K562 (cell line): Measurements from ENCODE around the gene ADRA2A. TPM values are rescaled to one million over a fixed set of nuclear protein-coding genes. Genes with fewer than 3 reads are reported as not detected.

Experiments used
- ARID1B ChIP-seq: fragments of 450-650 bp; IDR thresholded peaks from 2 replicates; pipeline ENCODE4 v1.6.1; 2016; ENCODE audit warnings: antibody characterized with exemption, mild to moderate bottlenecking, inconsistent platforms
- ATF7 ChIP-seq: fragments of 450-650 bp; IDR thresholded peaks from 2 replicates; pipeline ENCODE4 v1.7.1; 2014; ENCODE audit warnings: mild to moderate bottlenecking, moderate library complexity
- E2F4 ChIP-seq: sonication (generic); formaldehyde crosslinking; IDR thresholded peaks from 2 replicates; pipeline ENCODE4 v1.8.0; 2022; ENCODE audit warnings: mild to moderate bottlenecking, low read depth, missing genetic modification reagents
- E2F6 ChIP-seq, 2 experiments: IDR thresholded peaks; 2 replicates each; pipeline ENCODE4 v1.6.1; 2011; ENCODE audit warnings: borderline replicate concordance in 1 of 2, control low read depth in 1 of 2, low read depth in 1 of 2, low read length in 1 of 2, mild to moderate bottlenecking in 1 of 2, mixed read lengths in 1 of 2, moderate library complexity in 1 of 2; ENCODE audit not compliant: insufficient read depth in 1 of 2, insufficient read length in 1 of 2, poor library complexity in 1 of 2, severe bottlenecking in 1 of 2; ENCODE audit errors: extremely low read depth in 1 of 2
- ELK3 ChIP-seq: fragments of 450-650 bp; formaldehyde crosslinking; IDR thresholded peaks from 2 replicates; pipeline ENCODE4 v1.4.0; 2020; ENCODE audit warnings: mild to moderate bottlenecking
- FOSL1 ChIP-seq: fragments of 200-800 bp; sonication (Bioruptor generic); conservative IDR thresholded peaks from 2 replicates; pipeline ENCODE4 v1.6.1; 2016; ENCODE audit warnings: missing genetic modification characterization, missing compliant biosample characterization
- FOXA1 ChIP-seq: fragments of 450-650 bp; IDR thresholded peaks from 2 replicates; pipeline ENCODE4 v1.6.1; 2016; ENCODE audit warnings: mild to moderate bottlenecking, borderline replicate concordance
- FOXA3 ChIP-seq, 2 experiments: fragments of 450-650 bp in 1 of 2; sonication (generic) in 1 of 2; formaldehyde crosslinking; IDR thresholded peaks in 1 of 2; conservative IDR thresholded peaks in 1 of 2; 2 replicates each; pipeline versions ENCODE4 v1.4.0 to v1.8.0; 2020 to 2022; ENCODE audit warnings: mild to moderate bottlenecking in 2 of 2, missing genetic modification reagents in 1 of 2
- GATA2 ChIP-seq: sonication (generic); formaldehyde crosslinking; IDR thresholded peaks from 2 replicates; pipeline ENCODE4 v1.4.0; 2020; ENCODE audit warnings: mild to moderate bottlenecking, missing genetic modification reagents
- KHSRP ChIP-seq: fragments of 450-650 bp; IDR thresholded peaks from 2 replicates; pipeline ENCODE4 v1.6.1; 2017
- L3MBTL2 ChIP-seq: fragments of 450-650 bp; IDR thresholded peaks from 2 replicates; pipeline ENCODE4 v1.6.1; 2016; ENCODE audit warnings: mild to moderate bottlenecking, moderate library complexity
- MAFF ChIP-seq: IDR thresholded peaks from 2 replicates; pipeline ENCODE4 v1.6.1; 2012; ENCODE audit warnings: low read length, improper control_type of control experiment
- MEF2D ChIP-seq: conservative IDR thresholded peaks from 2 replicates; pipeline ENCODE4 v1.6.1; 2016; ENCODE audit warnings: low read depth, missing genetic modification characterization, missing compliant biosample characterization
- NFRKB ChIP-seq: fragments of 450-650 bp; IDR thresholded peaks from 2 replicates; pipeline ENCODE4 v1.6.1; 2016; ENCODE audit warnings: low read depth
- PHF20 ChIP-seq: fragments of 450-650 bp; IDR thresholded peaks from 2 replicates; pipeline ENCODE4 v1.6.1; 2018; ENCODE audit not compliant: partially characterized antibody
- PHTF2 ChIP-seq: fragments of 250-450 bp; sonication (Bioruptor Pico); IDR thresholded peaks from 2 replicates; pipeline ENCODE4 v1.5.0; 2021; ENCODE audit warnings: mild to moderate bottlenecking
- POLR2A ChIP-seq: fragments of 450-650 bp; conservative IDR thresholded peaks from 2 replicates; pipeline ENCODE4 v1.6.1; 2016
- POLR2AphosphoS2 ChIP-seq: IDR thresholded peaks from 2 replicates; pipeline ENCODE4 v1.6.1; 2012; ENCODE audit warnings: low read length, improper control_type of control experiment
- PRPF4 ChIP-seq: fragments of 200-400 bp; formaldehyde crosslinking; IDR thresholded peaks from one replicate; pipeline ENCODE4 v1.6.1; 2017; ENCODE audit warnings: low read length, low read depth, mild to moderate bottlenecking; ENCODE audit not compliant: insufficient read depth, poor library complexity, severe bottlenecking
- PTTG1 ChIP-seq: fragments of 450-650 bp; IDR thresholded peaks from 2 replicates; pipeline ENCODE4 v1.6.1; 2016; ENCODE audit warnings: low read depth, mild to moderate bottlenecking, missing genetic modification characterization, missing compliant biosample characterization
- RCOR1 ChIP-seq, 2 experiments: IDR thresholded peaks; 2 replicates each; pipeline ENCODE4 v1.6.1; 2012; ENCODE audit warnings: low read depth in 2 of 2, low read length in 2 of 2, borderline replicate concordance in 1 of 2, improper control_type of control experiment in 1 of 2
- SMAD3 ChIP-seq: fragments of 450-650 bp; formaldehyde crosslinking; conservative IDR thresholded peaks from 2 replicates; pipeline ENCODE4 v1.4.0; 2020; ENCODE audit warnings: mild to moderate bottlenecking
- SMARCA5 ChIP-seq: fragments of 450-650 bp; IDR thresholded peaks from 2 replicates; pipeline ENCODE4 v1.6.1; 2016
- SREBF1 ChIP-seq: fragments of 150-350 bp; IDR thresholded peaks from 2 replicates; pipeline ENCODE4 v1.6.1; 2014; ENCODE audit warnings: antibody characterized with exemption, low read depth, low read length, borderline replicate concordance
- SRSF7 ChIP-seq: fragments of 200-400 bp; formaldehyde crosslinking; optimal IDR thresholded peaks from 2 replicates; pipeline ENCODE3; 2017; ENCODE audit warnings: mild to moderate bottlenecking, low read depth, low read length
- TAF1 ChIP-seq: IDR thresholded peaks from 2 replicates; pipeline ENCODE4 v1.6.1; 2011; ENCODE audit warnings: mild to moderate bottlenecking, low read length, moderate library complexity; ENCODE audit not compliant: insufficient read depth, control insufficient read depth, severe bottlenecking; ENCODE audit errors: extremely low read depth
- ZNF316 ChIP-seq: fragments of 450-650 bp; IDR thresholded peaks from 2 replicates; pipeline ENCODE4 v1.6.1; 2016
- ZNF717 ChIP-seq: fragments of 250-450 bp; sonication (Bioruptor Pico); IDR thresholded peaks from 2 replicates; pipeline ENCODE4 v1.5.0; 2021
- ZNF75A ChIP-seq: fragments of 450-650 bp; formaldehyde crosslinking; IDR thresholded peaks from 2 replicates; pipeline ENCODE4 v1.4.0; 2020; ENCODE audit warnings: mild to moderate bottlenecking
- polyA plus RNA-seq, 8 experiments: library from polyadenylated mRNA; depleted of rRNA in 4 of 8; stranded (reverse) in 5 of 8; unstranded in 3 of 8; fragments of >200 nt; fragmentation: Nextera tagmentation in 2 of 8; fragmentation: Illumina TruSeq in 1 of 8; extraction: Ambion mirVana in 2 of 8; extraction: Trizol in 1 of 8; gene quantifications; 2 replicates each; pipeline versions ENCODE4 v1.2.1 to v1.2.3, GENCODE V29; 2011 to 2014; ENCODE audit warnings: inconsistent platforms in 1 of 8, missing spikeins in 1 of 8
- total RNA-seq, 7 experiments: library from RNA; depleted of rRNA in 6 of 7; stranded (reverse); fragments of >200 nt in 6 of 7; fragmentation: Illumina TruSeq in 2 of 7; extraction: Trizol in 2 of 7; gene quantifications; 2 replicates each; pipeline versions ENCODE4 v1.2.1 to v1.2.3, GENCODE V29; 2011 to 2021; ENCODE audit warnings: low replicate concordance in 1 of 7

The ADRA2A gene
- total and polyA plus RNA-seq, 9 of the 15 experiments (the other 6 are each of a cell fraction or from before 2014, with no cell fraction given), result not detected

GRCh38 chr10:111087331-111087756, 10.5 kb downstream of the ADRA2A start (continued):
- TF ChIP-seq RCOR1 (IDR thresholded peaks at IDR 0.05; ENCODE audit: borderline replicate concordance in 1 of 2, low read depth in 2 of 2, low read length in 2 of 2) (peak in 1 of 2 experiments; percentile 78; a peak in 1 of 4 replicates), MAFF (no peak), FOSL1 (peak; percentile 70), FOXA1 (no peak), GATA2 (peak; percentile 39; the same call in 1 of the 2 replicates), E2F4 (no peak), FOXA3 (CRISPR knock-in tag; conservative IDR thresholded peaks at IDR 0.05 in 1 of 2, IDR thresholded peaks at IDR 0.05 in 1 of 2) (no peak; a peak in 1 of 4 replicates), ELK3 (CRISPR knock-in tag) (no peak), ZNF75A (no peak), ARID1B (peak; percentile 59), TAF1 (no peak), NFRKB (no peak), SRSF7 (no peak), KHSRP (no peak), E2F6 (IDR thresholded peaks at IDR 0.05; ENCODE audit: borderline replicate concordance in 1 of 2, extremely low read depth in 1 of 2, insufficient read depth in 1 of 2, insufficient read length in 1 of 2, low read depth in 1 of 2, low read length in 1 of 2, poor library complexity in 1 of 2, severe bottlenecking in 1 of 2) (no peak), PRPF4 (no peak), MEF2D (tag) (0 out of 2 replicates have a peak, but pooled peaks have one; percentile 18), POLR2AphosphoS2 (no peak), SMAD3 (no peak), PHTF2 (no peak), ZNF316 (no peak), ATF7 (peak; percentile 49), L3MBTL2 (0 out of 2 replicates have a peak, but pooled peaks have one; percentile 44), SREBF1 (no peak), SMARCA5 (no peak), PTTG1 (no peak), POLR2A (no peak), ZNF717 (CRISPR knock-in tag) (no peak), PHF20 (no peak)
